NCI-H1092 treated with DMSO at 0.1 percent for 48 hours (cell line): ENCODE results near the gene BTG1.
"Not testable (repeated sequence)": the region's sequence is repeated elsewhere in the genome, so short reads cannot be mapped to it uniquely, and the experiment has no call there.

ENCODE experiments used
- DNase-seq: peaks from one replicate; lab custom pipeline; 2025; lab: John Stamatoyannopoulos, UW

BTG1 gene

GRCh38 chr12:92098594-92099380 is 46.9 kb downstream of the BTG1 start:
- no peak for DNase-seq

DNA sequence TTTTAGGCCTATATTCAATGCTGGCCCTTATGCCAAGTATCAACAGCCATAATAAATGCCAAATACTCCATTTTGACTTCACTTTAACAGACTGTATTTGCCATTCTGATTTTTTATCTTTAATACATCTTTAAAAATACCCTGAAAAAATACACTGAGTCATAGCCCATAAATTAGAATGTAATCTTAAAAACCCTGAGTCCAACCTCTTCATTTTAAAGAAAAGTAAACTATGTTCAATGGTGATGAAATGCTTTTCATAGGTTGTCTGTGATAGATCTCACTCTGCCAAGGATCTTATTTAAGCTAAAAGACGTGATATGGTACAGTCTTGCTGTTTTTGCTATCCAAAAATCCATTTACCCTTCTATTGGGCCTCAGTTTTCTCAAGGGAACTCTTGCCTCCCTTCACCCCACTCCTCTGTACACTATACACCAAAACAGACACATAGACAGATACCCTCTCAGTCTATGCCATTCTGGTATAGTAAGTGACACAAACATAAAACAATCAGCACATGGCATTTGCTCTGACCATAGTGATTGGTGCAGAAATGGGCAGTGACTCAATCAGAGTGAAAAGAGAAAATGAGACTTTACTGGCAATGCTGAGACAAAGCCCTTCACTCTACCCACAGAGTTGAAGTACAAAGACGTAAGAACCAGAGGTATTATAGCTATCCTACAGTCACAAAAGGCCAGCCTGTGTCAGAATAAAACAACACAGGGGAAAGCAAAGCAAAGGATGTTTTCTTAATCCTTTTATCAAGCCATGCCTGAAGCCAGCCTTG is 49.1 kb downstream of the BTG1 start:
- no peak for DNase-seq

- DNase-seq: no peak
Observed at GRCh38 chr12:92094751-92095161, 50.9 kb downstream of the BTG1 start.

- not testable (repeated sequence) for DNase-seq
Observed at GRCh38 chr12:92094301-92094700, 51.3 kb downstream of the BTG1 start.
